Testis (tissue), 2 donors: Measurements from ENCODE around the gene CSKMT.

Experiments
- POLR2A ChIP-seq: fragments of 450-650 bp; IDR thresholded peaks from one replicate; pipeline ENCODE4 v1.6.1; 2017; ENCODE audit warnings: antibody characterized with exemption, mild to moderate bottlenecking, moderate library complexity
- TF ChIP-seq, protein P1 (sequence below), 3 experiments: fragments of 450-650 bp in 2 of 3; fragments of 200-600 bp in 1 of 3; sonication (generic) in 1 of 3; IDR thresholded peaks; one replicate each; pipeline ENCODE4 v1.5.1; 2016 to 2019; ENCODE audit warnings: antibody characterized with exemption in 3 of 3, mild to moderate bottlenecking in 2 of 3, moderate library complexity in 1 of 3

DNA sequence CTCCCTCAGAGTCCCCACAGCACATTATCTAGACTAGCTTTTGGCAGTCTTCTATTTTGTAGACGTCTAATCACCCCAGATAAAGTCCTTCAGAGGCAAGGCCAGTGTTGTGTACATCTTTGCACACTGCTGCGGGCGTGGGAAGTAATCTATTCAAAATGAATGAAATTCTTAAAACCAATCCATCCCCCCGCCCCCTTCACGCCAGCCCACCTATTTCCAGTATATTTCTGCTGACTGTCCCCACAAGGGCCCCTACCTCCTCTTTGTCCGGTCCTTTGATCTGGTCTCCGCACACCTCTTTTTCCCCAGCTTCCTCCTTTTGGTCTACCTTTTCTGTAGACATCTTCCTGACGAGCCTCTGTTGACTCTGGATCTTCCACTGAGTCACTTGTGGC, 41.7 kb downstream of the CSKMT start:
- TF ChIP-seq, protein P1, sequence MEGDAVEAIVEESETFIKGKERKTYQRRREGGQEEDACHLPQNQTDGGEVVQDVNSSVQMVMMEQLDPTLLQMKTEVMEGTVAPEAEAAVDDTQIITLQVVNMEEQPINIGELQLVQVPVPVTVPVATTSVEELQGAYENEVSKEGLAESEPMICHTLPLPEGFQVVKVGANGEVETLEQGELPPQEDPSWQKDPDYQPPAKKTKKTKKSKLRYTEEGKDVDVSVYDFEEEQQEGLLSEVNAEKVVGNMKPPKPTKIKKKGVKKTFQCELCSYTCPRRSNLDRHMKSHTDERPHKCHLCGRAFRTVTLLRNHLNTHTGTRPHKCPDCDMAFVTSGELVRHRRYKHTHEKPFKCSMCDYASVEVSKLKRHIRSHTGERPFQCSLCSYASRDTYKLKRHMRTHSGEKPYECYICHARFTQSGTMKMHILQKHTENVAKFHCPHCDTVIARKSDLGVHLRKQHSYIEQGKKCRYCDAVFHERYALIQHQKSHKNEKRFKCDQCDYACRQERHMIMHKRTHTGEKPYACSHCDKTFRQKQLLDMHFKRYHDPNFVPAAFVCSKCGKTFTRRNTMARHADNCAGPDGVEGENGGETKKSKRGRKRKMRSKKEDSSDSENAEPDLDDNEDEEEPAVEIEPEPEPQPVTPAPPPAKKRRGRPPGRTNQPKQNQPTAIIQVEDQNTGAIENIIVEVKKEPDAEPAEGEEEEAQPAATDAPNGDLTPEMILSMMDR (IDR thresholded peaks at IDR 0.05): no peak
- TF ChIP-seq POLR2A: no peak
